ENCODE results near the gene SETD4. TPM values are rescaled to one million over a fixed set of nuclear protein-coding genes. Genes with fewer than 3 reads are reported as not detected.

Gene SETD4
- total and polyA plus RNA-seq, 2 of the 8 experiments (the other 6 are each of a cell fraction or from before 2014, with no cell fraction given), result 20.1 to 46.6 TPM

GRCh38 chr21:36082237-36082664 is 21.9 kb upstream of the SETD4 start:
- Histone ChIP-seq H3K4ac (replicated peaks; ENCODE audit: insufficient read length, low read depth, low read length) (no peak overlapping the region), H3K23me2 (ENCODE audit: low read depth, low read length) (no peaks in the 10 kb centered on the region), H4K5ac (ENCODE audit: insufficient read length, low read depth, low read length) (no peak overlapping the region), H3K4me1 (replicated peaks in 1 of 4; ENCODE audit: control insufficient read depth in 3 of 4, insufficient read depth in 4 of 4, low read length in 3 of 4) (no peaks in the 10 kb centered on the region), H3K56ac (replicated peaks; ENCODE audit: insufficient read length, low read depth, low read length) (no peak overlapping the region), H3K9ac (replicated peaks in 1 of 4; ENCODE audit: extremely low read depth in 1 of 4, low read depth in 3 of 4, low read length in 3 of 4) (no peak overlapping the region), H3K14ac (ENCODE audit: insufficient read length) (no peak overlapping the region), H2BK15ac (ENCODE audit: low read length) (no peak overlapping the region), H4K8ac (ENCODE audit: extremely low read depth, insufficient read depth, low read length) (no peak overlapping the region), H3K36me3 (ENCODE audit: control insufficient read depth in 2 of 4, insufficient read depth in 4 of 4, low read length in 3 of 4) (no peaks in the 10 kb centered on the region), H2BK12ac (ENCODE audit: low read depth, low read length) (no peak overlapping the region), H2BK20ac (ENCODE audit: low read length) (no peak overlapping the region), H3K79me2 (ENCODE audit: control insufficient read depth in 1 of 2, insufficient read depth in 2 of 2, low read length in 2 of 2) (no peaks in the 10 kb centered on the region), H3K4me3 (ENCODE audit: extremely low read depth in 1 of 4, insufficient read depth in 2 of 4, low read depth in 3 of 4, low read length in 4 of 4) (no peak overlapping the region), H3K79me1 (ENCODE audit: low read depth, low read length) (no peaks in the 10 kb centered on the region), H3K23ac (ENCODE audit: insufficient read length) (no peak overlapping the region), H2BK120ac (replicated peaks; ENCODE audit: low read depth, low read length) (no peak overlapping the region), H2BK5ac (ENCODE audit: low read depth, low read length) (no peak overlapping the region), H3K9me3 (ENCODE audit: insufficient read depth in 2 of 2, low read depth in 1 of 2, low read length in 1 of 2) (no peaks in the 10 kb centered on the region), H3K27ac (ENCODE audit: low read depth, low read length) (no peak overlapping the region), H2AK5ac (ENCODE audit: low read depth, low read length) (no peak overlapping the region), H4K20me1 (replicated peaks in 1 of 2; ENCODE audit: control insufficient read depth in 1 of 2, insufficient read depth in 2 of 2, low read length in 2 of 2) (no peaks in the 10 kb centered on the region), H3K4me2 (ENCODE audit: insufficient read depth in 1 of 2, low read depth in 2 of 2, low read length in 2 of 2) (no peak overlapping the region), H4K91ac (replicated peaks; ENCODE audit: insufficient read length, low read length) (no peak overlapping the region), H3K18ac (ENCODE audit: extremely low read depth, low read length) (no peak overlapping the region), H3K27me3 (replicated peaks in 1 of 4; ENCODE audit: control insufficient read depth in 3 of 4, extremely low read depth in 1 of 4, insufficient read depth in 3 of 4, low read length in 3 of 4) (no peaks in the 10 kb centered on the region; a peak in 1 of 7 replicates), H2AFZ (ENCODE audit: low read length) (no peak overlapping the region)
- CTCF ChIA-PET (ENCODE audit: partially characterized antibody), result interaction anchor here (0.6 to 1.3 kb wide), 4 partner anchors 9 to 330 kb away, joined by 3 to 6 read pairs (median 4); no protein-coding TSS in a partner anchor
- POLR2A ChIA-PET (ENCODE audit: partially characterized antibody), result interaction anchor here (0.7 kb wide), 1 partner anchor 15 kb away, joined by 3 read pairs; no protein-coding TSS in a partner anchor
- FAIRE-seq (no peak), DNase-seq (ENCODE audit: low read depth in 1 of 2, low spot score in 2 of 2) (no peak)
- WGBS, 2 experiments (ENCODE audit: extremely low coverage in 1 of 2, insufficient coverage in 1 of 2, insufficient read length in 1 of 2, insufficient replicate concordance in 2 of 2, low coverage in 1 of 2, low lambda C conversion rate in 2 of 2, missing lambda C conversion rate in 1 of 2), result 93% methylated on average over 3 of the region's 3 CpGs; no CpG with 5 or more reads in 1 of the 2 experiments
- TF ChIP-seq KDM4A (IDR thresholded peaks at IDR 0.05; ENCODE audit: low read depth, low read length, severe bottlenecking), result no peak
- TF ChIP-seq JUND (IDR thresholded peaks at IDR 0.05; ENCODE audit: low read length), result no peak
- no peak for TF ChIP-seq SIRT6 (IDR thresholded peaks at IDR 0.05; ENCODE audit: low read length)
